Measurements from ENCODE around the gene HAUS7.

The HAUS7 gene

GRCh38 chrX:153470411-153471363 is at the start of gene HAUS7:
Gene HAUS7, minus strand, starts transcription at chrX:153470576. Its CDS starts 19 bp downstream, at chrX:153470557.
- in situ Hi-C loops (cut with MboI; ENCODE audit: low sequenced_read_pairs): no loop called here

GRCh38 chrX:153519569-153520286 is 49.4 kb upstream of the HAUS7 start:
- in situ Hi-C loops (cut with MboI; ENCODE audit: low sequenced_read_pairs): no loop called here

- in situ Hi-C loops (cut with MboI; ENCODE audit: low sequenced_read_pairs): no loop called here
These were observed 47.8 kb upstream of the HAUS7 start for GRCh38 chrX:153517946-153518834.

- in situ Hi-C loops (cut with MboI; ENCODE audit: low sequenced_read_pairs): no loop called here
These were observed 47.0 kb upstream of the HAUS7 start, which contains the start of gene ATP2B3 for GRCh38 chrX:153517423-153517822. Gene ATP2B3, plus strand, starts transcription at chrX:153517642. Its CDS starts 18,606 bp downstream, at chrX:153536248.

GRCh38 chrX:153516073-153516472 is 45.7 kb upstream of the HAUS7 start:
- in situ Hi-C loops (cut with MboI; ENCODE audit: low sequenced_read_pairs): no loop called here

GRCh38 chrX:153515435-153515834 is 45.1 kb upstream of the HAUS7 start:
- in situ Hi-C loops (cut with MboI; ENCODE audit: low sequenced_read_pairs): no loop called here

- in situ Hi-C loops (cut with MboI; ENCODE audit: low sequenced_read_pairs): no loop called here
These were observed 43.9 kb upstream of the HAUS7 start for GRCh38 chrX:153514259-153514658.

- in situ Hi-C loops (cut with MboI; ENCODE audit: low sequenced_read_pairs): no loop called here
These were observed 42.9 kb upstream of the HAUS7 start for GRCh38 chrX:153513265-153513664.

GRCh38 chrX:153512501-153512893 is 42.1 kb upstream of the HAUS7 start:
- in situ Hi-C loops (cut with MboI; ENCODE audit: low sequenced_read_pairs): no loop called here

GRCh38 chrX:153511784-153512500 is 41.6 kb upstream of the HAUS7 start:
- in situ Hi-C loops (cut with MboI; ENCODE audit: low sequenced_read_pairs): no loop called here

GRCh38 chrX:153510383-153510782 is 40.0 kb upstream of the HAUS7 start:
- in situ Hi-C loops (cut with MboI; ENCODE audit: low sequenced_read_pairs): no loop called here

- in situ Hi-C loops (cut with MboI; ENCODE audit: low sequenced_read_pairs): no loop called here
These were observed 39.2 kb upstream of the HAUS7 start for GRCh38 chrX:153509592-153509991.

- in situ Hi-C loops (cut with MboI; ENCODE audit: low sequenced_read_pairs): no loop called here
These were observed 37.3 kb upstream of the HAUS7 start for GRCh38 chrX:153507484-153508178.

- in situ Hi-C loops (cut with MboI; ENCODE audit: low sequenced_read_pairs): no loop called here
These were observed 35.0 kb upstream of the HAUS7 start for GRCh38 chrX:153505361-153505760.

GRCh38 chrX:153504445-153505016 is 34.2 kb upstream of the HAUS7 start:
- in situ Hi-C loops (cut with MboI; ENCODE audit: low sequenced_read_pairs): no loop called here

- in situ Hi-C loops (cut with MboI; ENCODE audit: low sequenced_read_pairs): no loop called here
These were observed 32.4 kb upstream of the HAUS7 start for GRCh38 chrX:153502796-153503195.

GRCh38 chrX:153502131-153502530 is 31.8 kb upstream of the HAUS7 start:
- in situ Hi-C loops (cut with MboI; ENCODE audit: low sequenced_read_pairs): no loop called here

GRCh38 chrX:153501530-153501929 is 31.2 kb upstream of the HAUS7 start:
- in situ Hi-C loops (cut with MboI; ENCODE audit: low sequenced_read_pairs): no loop called here

GRCh38 chrX:153500676-153501280 is 30.4 kb upstream of the HAUS7 start:
- in situ Hi-C loops (cut with MboI; ENCODE audit: low sequenced_read_pairs): no loop called here
